ENCODE data around the gene CYBB.

Gene CYBB

DNA sequence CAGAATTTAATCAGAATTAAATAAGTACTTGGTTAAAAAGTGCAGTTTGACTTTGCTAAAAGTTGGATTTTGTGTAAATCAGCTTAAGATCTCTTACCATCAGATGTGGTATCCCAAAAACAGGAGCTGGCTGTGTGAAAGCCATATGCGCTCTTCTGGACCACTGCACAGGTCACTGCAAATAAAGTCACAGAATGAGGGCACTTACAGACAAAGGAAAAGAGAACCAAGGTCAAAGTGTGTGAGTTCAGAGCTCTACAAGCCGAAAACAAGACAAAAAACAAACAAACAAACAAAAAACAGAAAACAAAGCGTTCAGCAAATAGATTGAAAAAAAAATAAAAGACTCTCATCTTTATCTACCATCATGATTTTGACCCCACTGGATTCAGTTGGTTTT, 61.1 kb downstream of the CYBB start:
- no peak for DNase-seq

DNA sequence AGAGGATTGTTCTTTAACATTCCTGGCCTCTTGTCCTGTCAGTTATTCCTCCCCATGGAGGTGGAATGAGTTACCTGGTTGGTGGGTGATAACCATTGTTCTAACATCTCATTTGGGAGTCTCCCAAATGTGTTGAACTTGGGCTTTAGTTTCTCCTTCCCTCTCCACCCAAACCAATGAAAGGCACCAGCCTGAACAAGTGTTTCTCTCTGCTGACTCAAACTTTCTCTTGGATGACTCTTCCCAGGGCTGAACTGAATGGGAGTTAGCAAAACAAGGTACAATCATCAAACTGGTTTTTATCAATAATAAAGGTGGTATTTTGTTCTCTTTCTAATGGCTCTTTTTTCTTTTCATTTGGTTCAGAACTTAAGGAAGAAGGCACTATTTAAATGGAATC, 64.8 kb downstream of the CYBB start:
- DNase-seq = no peak

DNA sequence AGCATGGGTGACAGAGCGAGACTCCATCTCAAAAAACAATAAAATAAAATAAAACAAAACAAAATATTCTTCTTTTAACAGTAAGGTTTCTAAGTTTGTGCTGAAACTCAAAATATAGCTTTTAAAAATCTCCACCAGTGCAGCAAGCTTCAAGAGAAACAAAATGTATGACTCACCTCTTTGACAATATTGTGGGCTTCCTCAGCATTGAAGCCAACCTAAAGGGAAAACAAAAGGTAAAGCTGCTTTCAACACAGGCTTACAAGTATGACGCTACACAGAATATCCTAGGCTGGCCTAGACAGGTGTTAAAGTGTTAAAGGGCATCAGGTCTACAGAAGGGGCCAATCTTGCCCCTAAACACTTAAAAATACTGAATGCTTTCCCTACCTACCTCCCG, 66.3 kb downstream of the CYBB start:
- DNase-seq = no peak

DNA sequence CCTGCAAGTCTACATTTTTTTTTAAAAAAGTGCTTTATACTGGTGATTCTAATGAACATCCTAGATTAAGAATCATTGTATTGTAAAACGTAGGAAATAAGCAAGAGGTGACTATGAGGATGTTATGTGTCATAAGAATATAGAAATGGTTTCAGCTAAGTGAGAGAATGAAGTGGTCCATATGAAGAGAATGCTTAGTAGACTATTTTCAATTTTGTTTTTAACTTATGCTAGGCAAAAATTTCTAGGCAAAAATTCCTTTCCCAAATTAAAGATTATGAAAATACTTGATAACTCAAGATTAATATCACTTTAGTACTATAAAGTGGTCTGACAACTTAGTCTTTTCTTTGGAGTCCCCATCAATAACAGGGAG, 66.7 kb downstream of the CYBB start:
- DNase-seq = no peak

DNA sequence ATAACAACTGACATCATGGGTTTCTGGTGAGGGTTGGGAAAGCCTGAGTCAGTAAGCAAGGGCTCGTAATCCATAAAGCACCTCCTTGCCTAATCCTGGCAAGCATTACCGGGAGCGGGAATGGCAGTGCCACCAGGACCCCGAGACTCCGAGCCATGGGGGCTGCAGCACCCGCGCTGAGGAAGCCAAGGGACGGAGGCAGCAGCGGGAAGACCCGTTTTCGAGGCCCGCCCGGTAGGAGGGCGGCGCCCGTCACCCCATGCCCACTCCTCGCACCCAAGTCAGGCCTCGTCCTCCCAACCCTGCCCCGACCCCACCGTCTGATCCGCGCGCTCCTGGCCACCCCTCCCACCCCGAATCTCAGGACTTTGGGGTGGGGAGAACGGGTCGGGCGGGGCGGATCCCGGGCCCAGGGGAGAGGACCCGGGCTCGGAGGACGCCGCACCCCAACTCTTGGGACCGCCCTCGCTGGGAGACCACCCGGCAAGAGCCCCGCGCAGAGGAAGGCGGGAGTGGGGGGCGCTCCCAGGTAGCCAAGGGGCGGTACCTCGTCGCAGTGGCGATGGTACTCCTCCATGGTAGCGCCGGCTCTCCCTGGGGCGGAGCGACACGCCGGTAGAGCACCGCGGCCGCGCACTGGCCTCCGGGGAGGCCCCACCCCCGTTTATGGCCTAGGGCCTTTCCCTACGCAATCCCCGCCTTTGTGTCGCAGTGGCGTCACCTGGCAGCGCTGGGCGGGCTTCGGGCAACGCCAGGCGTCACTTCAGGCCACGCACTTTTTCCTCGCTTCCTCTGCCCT, 67.3 kb downstream of the CYBB start, which contains the start of gene DYNLT3:
DYNLT3 (minus strand) TSS at position 638 of the 799 bp plus-strand sequence; CDS start at position 577, 61 bp downstream.
- no peak for DNase-seq

DNA sequence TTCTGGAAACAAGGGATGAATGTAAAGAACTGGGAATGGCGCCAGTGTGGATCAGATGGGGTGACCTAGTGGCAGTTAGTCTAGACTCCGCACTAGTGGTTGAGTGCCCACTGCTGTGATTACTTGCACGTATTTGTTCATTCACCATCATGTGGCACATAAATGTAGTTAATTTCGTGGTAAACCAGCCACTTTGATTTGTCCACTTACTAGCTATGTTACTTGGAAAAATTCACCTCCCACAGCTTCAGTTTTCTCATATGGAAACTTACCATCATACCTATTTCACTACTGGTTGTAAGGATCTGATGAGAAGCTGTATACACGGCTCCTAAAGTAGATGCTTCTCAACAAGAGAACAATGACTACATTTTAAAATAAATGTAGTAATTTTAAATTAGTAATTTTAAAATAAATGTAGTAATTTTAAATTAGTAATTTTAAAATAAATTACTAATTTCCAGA, 67.9 kb downstream of the CYBB start:
- DNase-seq = peak; percentile 73

DNA sequence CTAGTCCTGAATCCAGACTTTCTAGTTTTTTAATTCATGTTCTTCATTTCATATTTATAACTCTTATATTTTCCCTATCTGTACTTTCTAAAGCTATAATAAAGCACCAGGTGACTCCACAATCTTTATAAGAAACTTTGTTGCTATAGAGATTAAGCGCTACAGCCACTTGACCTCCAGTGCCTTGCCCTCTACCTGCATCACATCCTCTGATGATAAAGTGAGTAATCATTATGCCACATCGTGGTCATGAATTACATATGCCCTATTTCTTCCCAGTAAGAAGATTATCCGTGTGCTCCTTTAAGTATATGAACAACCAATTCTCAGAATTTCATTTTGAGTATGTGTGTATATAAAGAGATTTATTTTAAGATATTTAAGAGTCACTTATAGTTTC, 74.3 kb downstream of the CYBB start:
- no peak for DNase-seq

DNA sequence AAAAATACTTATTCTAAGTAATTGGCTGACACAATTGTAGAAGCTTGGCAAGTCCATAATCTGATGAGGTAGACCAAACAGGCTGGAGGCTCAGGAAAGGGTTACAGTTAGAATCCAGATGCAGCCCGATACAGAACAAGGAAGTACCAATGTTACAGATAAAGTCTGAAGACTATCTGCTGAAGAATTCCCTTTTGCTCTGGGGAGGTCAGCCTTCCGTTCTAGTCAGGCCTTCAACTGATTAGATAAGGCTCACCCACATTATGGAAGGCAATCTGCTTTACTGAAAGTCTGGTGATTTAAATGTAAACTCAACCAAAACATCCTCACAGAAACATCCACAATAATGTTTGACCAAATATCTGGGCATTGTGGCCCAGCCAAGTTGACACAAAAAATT, 74.9 kb downstream of the CYBB start:
- DNase-seq = no peak

DNA sequence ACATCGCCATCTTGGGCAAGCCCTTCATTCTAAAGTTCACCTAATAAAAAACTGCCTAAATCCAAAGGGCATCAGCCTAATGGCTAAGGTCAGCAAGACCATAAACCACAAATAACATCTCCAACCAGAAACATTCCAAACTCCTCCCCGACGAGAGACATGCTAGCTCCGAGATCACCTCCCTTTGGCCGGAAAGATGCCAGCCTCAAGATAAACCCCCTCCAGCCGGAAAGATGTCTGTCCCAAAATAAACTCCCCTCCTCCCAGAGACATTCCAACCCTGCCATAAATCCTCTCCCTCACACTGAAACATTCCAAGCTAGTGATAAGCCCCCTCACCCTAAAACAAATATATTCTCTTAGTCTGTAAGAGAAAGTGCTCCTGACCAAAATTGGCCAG, 80.9 kb downstream of the CYBB start:
- DNase-seq = no peak

DNA sequence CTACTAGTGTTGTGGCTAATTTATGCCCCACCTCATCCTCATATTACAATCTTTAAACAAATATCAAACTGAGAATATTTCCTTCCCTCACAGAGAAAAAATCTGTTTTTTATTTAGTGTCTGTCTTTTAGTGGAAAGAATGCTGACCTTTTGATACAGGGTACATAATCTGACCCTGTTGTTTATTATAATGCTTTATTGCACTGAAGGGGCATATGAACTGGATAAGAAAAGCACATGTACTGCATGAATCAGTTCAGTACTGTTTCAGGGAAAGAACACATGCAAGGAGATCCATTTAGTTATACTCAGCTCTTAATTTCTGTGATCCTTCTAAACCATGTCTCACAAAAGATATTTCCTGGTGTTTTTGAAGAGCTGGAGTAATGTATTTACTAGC, 83.0 kb downstream of the CYBB start:
- no peak for DNase-seq
